ENCODE results near the gene DOCK4. TPM values are rescaled to one million over a fixed set of nuclear protein-coding genes. Genes with fewer than 3 reads are reported as not detected.

The DOCK4 gene
- total RNA-seq, 4 donors from 2014 or later, result 12.7 to 28.4 (median 19.5) TPM

GRCh38 chr7:112233048-112233697, 27.0 kb upstream of the DOCK4 start:
- peaks cover 0 to 6% (median 0%) of the 10 kb centered on the region in 4 donors for H3K4me1 ChIP-seq
- in situ Hi-C loops (cut with MboI; ENCODE audit: low pct_ligation_motif_present in 1 of 4, low pct_unique_long_range_greater_than_20kb in 1 of 4, low sequenced_read_pairs in 3 of 4), result no loop called here
- DNase-seq, result no peak
- no peak overlapping the region for H3K27ac ChIP-seq
- H3K4me3 ChIP-seq, result no peak overlapping the region
- H3K36me3 ChIP-seq, result no peaks in the 10 kb centered on the region
- no peaks in the 10 kb centered on the region for H3K9me3 ChIP-seq
- TF ChIP-seq CTCF (IDR thresholded peaks at IDR 0.05) (no peak), POLR2A (IDR thresholded peaks at IDR 0.05) (no peak), EP300 (IDR thresholded peaks at IDR 0.05; ENCODE audit: low read depth) (no peak), POLR2AphosphoS5 (IDR thresholded peaks at IDR 0.05) (no peak)
- no peaks in the 10 kb centered on the region for H3K27me3 ChIP-seq
- 80 to 86% methylated on average over 3 of the region's 3 CpGs for WGBS, 2 donors (ENCODE audit: low coverage in 1 of 2)
- intact Hi-C loops (cut with DNase I; ENCODE audit: low total_unique reads), result no loop called here

DNA sequence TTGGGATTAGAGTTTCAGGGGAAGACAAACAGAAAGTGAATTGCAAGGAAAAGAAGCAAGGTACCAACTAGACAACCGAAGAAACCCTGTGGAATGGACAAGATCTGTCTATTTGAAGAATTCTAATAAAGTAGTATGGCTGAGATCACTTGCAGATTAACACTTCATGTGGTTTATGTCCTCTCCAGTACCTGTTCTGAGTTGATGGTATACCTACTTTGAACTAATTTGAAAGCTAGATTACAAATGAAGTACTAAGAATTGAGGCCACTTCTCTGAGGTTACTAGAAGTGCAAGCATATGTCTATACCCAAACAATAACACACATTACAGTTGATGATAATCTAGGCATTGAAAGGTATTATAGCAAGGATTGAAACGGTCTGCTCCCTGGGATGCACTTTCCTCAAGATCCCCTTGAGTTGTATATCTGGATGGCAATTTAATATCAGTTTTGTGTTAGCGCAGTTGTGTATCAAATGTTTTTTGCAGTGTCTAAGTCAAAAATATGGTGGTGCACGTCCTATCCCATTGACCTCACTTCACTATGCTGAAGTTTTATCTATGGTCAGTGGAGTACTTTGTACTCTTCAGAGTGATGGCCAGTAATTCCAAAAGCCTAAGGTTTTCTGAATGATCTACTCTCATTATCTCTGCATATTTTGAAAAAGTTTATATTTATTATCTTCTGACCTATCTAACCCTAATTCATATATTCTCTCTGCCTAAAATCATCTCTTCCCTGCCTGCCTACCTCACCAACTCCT, 26.2 kb upstream of the DOCK4 start:
- no peak overlapping the region for H3K27ac ChIP-seq
- WGBS, 2 donors (ENCODE audit: low coverage in 1 of 2), result 87 to 91% methylated on average over 4 of the region's 4 CpGs
- no peaks in the 10 kb centered on the region for H3K9me3 ChIP-seq
- H3K4me1 ChIP-seq, result peaks cover 0 to 6% (median 0%) of the 10 kb centered on the region in 4 donors
- H3K27me3 ChIP-seq, result no peaks in the 10 kb centered on the region
- DNase-seq, result no peak
- intact Hi-C loops (cut with DNase I; ENCODE audit: low total_unique reads) (no loop called here), in situ Hi-C loops (cut with MboI; ENCODE audit: low pct_ligation_motif_present in 1 of 4, low pct_unique_long_range_greater_than_20kb in 1 of 4, low sequenced_read_pairs in 3 of 4) (no loop called here)
- TF ChIP-seq POLR2A (IDR thresholded peaks at IDR 0.05) (no peak), POLR2AphosphoS5 (IDR thresholded peaks at IDR 0.05) (no peak), EP300 (IDR thresholded peaks at IDR 0.05; ENCODE audit: low read depth) (no peak), CTCF (IDR thresholded peaks at IDR 0.05) (no peak)
- no peak overlapping the region for H3K4me3 ChIP-seq
- H3K36me3 ChIP-seq, result no peaks in the 10 kb centered on the region

DNA sequence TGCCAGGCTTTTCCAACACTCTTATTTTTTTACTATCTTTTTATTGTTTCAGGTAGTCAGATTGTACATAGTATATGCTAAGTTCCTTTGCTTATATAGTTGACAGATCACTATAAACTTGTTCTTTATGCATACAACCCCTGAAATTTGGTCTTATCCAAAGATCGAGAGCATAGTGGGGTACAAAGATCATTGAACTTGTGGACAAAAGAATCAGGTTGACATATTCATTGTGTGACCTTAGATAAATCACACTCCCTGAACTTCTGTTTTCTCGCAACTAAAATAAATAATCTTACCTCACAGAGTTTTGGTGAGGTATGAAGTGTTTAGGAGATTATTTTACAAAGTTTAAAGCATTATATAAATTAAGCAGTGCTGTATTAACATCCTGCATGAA, 22.4 kb upstream of the DOCK4 start:
- H3K4me1 ChIP-seq, result peaks cover 0 to 3% (median 0%) of the 10 kb centered on the region in 4 donors
- H3K27ac ChIP-seq, result no peak overlapping the region
- TF ChIP-seq POLR2A (IDR thresholded peaks at IDR 0.05) (no peak), CTCF (IDR thresholded peaks at IDR 0.05) (no peak), POLR2AphosphoS5 (IDR thresholded peaks at IDR 0.05) (no peak), EP300 (IDR thresholded peaks at IDR 0.05; ENCODE audit: low read depth) (no peak)
- in situ Hi-C loops (cut with MboI; ENCODE audit: low pct_ligation_motif_present in 1 of 4, low pct_unique_long_range_greater_than_20kb in 1 of 4, low sequenced_read_pairs in 3 of 4), result no loop called here
- no peaks in the 10 kb centered on the region for H3K27me3 ChIP-seq
- 87 to 100% methylated on average over 2 of the region's 2 CpGs for WGBS, 2 donors (ENCODE audit: low coverage in 1 of 2)
- H3K4me3 ChIP-seq, result no peak overlapping the region
- no peak for DNase-seq
- intact Hi-C loops (cut with DNase I; ENCODE audit: low total_unique reads), result no loop called here
- H3K9me3 ChIP-seq, result no peaks in the 10 kb centered on the region
- no peaks in the 10 kb centered on the region for H3K36me3 ChIP-seq

GRCh38 chr7:112226701-112227276, 20.6 kb upstream of the DOCK4 start:
- Histone ChIP-seq H3K36me3 (no peaks in the 10 kb centered on the region), H3K27ac (no peak overlapping the region), H3K9me3 (no peaks in the 10 kb centered on the region), H3K4me1 (no peaks in the 10 kb centered on the region), H3K4me3 (no peak overlapping the region), H3K27me3 (no peaks in the 10 kb centered on the region)
- DNase-seq, result no peak
- intact Hi-C loops (cut with DNase I; ENCODE audit: low total_unique reads) (no loop called here), in situ Hi-C loops (cut with MboI; ENCODE audit: low pct_ligation_motif_present in 1 of 4, low pct_unique_long_range_greater_than_20kb in 1 of 4, low sequenced_read_pairs in 3 of 4) (no loop called here)
- WGBS, 2 donors (ENCODE audit: low coverage in 1 of 2), result 98% methylated on average over 4 of the region's 4 CpGs
- TF ChIP-seq POLR2A (IDR thresholded peaks at IDR 0.05), result no peak
- no peak for TF ChIP-seq POLR2AphosphoS5 (IDR thresholded peaks at IDR 0.05)
- no peak for TF ChIP-seq CTCF (IDR thresholded peaks at IDR 0.05)
- TF ChIP-seq EP300 (IDR thresholded peaks at IDR 0.05; ENCODE audit: low read depth), result no peak
